ENCODE results near the gene CDC25C.

DNA sequence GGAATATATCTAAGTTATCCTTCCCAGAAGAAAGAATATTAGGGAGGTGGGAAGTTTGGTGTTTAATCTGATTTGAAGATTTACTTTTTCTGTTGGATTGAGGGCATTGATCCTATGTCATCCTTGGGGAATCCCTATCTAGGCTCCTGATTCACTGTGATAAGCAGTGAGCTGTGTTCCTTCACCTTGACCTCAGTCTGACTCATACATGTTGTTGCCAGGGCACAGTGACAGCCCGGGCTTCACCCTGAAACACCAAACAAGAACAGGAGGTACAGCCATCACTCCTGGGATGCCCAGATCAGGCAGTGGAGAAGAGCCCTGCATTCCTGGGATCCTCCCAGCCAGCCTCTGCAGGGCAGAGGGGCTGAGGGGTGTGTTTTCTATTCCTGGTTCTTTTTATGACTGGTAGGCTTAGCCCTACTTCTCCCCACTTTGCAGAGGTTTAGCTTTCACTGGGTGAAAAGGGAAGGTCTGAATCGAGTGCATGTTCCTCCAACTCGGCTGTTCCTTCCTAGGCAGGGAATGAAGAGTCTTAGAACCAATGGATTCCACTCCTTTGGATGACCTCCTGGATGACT is 3.4 kb upstream of the CDC25C start:
- TF ChIP-seq, protein P1, sequence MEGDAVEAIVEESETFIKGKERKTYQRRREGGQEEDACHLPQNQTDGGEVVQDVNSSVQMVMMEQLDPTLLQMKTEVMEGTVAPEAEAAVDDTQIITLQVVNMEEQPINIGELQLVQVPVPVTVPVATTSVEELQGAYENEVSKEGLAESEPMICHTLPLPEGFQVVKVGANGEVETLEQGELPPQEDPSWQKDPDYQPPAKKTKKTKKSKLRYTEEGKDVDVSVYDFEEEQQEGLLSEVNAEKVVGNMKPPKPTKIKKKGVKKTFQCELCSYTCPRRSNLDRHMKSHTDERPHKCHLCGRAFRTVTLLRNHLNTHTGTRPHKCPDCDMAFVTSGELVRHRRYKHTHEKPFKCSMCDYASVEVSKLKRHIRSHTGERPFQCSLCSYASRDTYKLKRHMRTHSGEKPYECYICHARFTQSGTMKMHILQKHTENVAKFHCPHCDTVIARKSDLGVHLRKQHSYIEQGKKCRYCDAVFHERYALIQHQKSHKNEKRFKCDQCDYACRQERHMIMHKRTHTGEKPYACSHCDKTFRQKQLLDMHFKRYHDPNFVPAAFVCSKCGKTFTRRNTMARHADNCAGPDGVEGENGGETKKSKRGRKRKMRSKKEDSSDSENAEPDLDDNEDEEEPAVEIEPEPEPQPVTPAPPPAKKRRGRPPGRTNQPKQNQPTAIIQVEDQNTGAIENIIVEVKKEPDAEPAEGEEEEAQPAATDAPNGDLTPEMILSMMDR (IDR thresholded peaks at IDR 0.05) = no peak
- TF ChIP-seq, protein P2, sequence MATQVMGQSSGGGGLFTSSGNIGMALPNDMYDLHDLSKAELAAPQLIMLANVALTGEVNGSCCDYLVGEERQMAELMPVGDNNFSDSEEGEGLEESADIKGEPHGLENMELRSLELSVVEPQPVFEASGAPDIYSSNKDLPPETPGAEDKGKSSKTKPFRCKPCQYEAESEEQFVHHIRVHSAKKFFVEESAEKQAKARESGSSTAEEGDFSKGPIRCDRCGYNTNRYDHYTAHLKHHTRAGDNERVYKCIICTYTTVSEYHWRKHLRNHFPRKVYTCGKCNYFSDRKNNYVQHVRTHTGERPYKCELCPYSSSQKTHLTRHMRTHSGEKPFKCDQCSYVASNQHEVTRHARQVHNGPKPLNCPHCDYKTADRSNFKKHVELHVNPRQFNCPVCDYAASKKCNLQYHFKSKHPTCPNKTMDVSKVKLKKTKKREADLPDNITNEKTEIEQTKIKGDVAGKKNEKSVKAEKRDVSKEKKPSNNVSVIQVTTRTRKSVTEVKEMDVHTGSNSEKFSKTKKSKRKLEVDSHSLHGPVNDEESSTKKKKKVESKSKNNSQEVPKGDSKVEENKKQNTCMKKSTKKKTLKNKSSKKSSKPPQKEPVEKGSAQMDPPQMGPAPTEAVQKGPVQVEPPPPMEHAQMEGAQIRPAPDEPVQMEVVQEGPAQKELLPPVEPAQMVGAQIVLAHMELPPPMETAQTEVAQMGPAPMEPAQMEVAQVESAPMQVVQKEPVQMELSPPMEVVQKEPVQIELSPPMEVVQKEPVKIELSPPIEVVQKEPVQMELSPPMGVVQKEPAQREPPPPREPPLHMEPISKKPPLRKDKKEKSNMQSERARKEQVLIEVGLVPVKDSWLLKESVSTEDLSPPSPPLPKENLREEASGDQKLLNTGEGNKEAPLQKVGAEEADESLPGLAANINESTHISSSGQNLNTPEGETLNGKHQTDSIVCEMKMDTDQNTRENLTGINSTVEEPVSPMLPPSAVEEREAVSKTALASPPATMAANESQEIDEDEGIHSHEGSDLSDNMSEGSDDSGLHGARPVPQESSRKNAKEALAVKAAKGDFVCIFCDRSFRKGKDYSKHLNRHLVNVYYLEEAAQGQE (IDR thresholded peaks at IDR 0.05; ENCODE audit: low read depth, low read length) = no peak
- no peak for TF ChIP-seq EP300 (IDR thresholded peaks at IDR 0.05; ENCODE audit: borderline replicate concordance in 1 of 2, low read depth in 1 of 2, low read length in 1 of 2)

Data from SK-N-SH (cell line).